SK-N-MC (cell line): Measurements from ENCODE around the gene SLC4A3.

Experiments
- EZH2 ChIP-seq: fragments of 200-600 bp; sonication (generic); IDR thresholded peaks from one replicate; pipeline ENCODE4 v1.6.1; 2017; ENCODE audit warnings: antibody characterized with exemption
- FOXP2 ChIP-seq: optimal IDR thresholded peaks from 2 replicates; pipeline ENCODE3; 2011; ENCODE audit warnings: mild to moderate bottlenecking, moderate library complexity; ENCODE audit not compliant: insufficient read depth; ENCODE audit errors: extremely low read length, control extremely low read depth
- POLR2AphosphoS5 ChIP-seq: IDR thresholded peaks from 2 replicates; pipeline ENCODE4 v1.6.1; 2012; ENCODE audit warnings: mild to moderate bottlenecking, low read depth, low read length, borderline replicate concordance

DNA sequence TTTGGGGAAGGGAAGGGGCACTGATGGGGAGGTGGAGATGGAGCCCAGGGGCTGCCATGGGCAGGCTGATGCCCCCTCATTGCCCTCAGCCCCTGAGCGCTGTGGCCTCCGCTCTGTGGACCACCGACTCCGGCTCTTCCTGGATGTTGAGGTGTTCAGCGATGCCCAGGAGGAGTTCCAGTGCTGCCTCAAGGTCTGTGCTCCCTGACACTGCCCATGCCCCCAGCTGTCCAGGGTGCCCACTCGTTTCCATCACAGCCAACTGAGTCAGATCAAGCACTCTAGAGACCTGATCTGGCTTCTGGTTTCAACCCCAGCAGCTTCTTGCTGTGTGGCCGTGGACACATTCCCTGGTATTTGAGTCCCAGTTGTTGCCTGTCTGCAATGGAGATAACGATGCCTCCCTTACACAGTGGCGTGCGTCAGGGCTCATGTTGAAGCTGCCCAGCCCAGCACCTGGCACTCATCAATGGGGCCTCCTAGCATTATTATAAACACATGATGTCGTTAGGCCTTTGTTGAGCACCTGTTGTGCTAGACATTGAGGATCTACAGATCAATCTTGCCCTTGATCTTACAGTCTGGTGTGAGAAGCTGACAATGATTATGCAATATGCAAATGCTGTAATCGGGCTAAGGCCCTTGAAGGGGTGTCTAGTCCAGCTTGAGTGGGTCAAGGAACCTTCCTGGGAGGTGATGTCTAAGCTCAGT lies 15.4 kb upstream of the SLC4A3 start:
- no peak for TF ChIP-seq EZH2
- TF ChIP-seq POLR2AphosphoS5: no peak
- TF ChIP-seq FOXP2: no peak
